ENCODE results near the gene SHISA9.

SHISA9 gene

GRCh38 chr16:13134836-13135235 lies 233.4 kb downstream of the SHISA9 start:
- DNase-seq, result no peak

DNA sequence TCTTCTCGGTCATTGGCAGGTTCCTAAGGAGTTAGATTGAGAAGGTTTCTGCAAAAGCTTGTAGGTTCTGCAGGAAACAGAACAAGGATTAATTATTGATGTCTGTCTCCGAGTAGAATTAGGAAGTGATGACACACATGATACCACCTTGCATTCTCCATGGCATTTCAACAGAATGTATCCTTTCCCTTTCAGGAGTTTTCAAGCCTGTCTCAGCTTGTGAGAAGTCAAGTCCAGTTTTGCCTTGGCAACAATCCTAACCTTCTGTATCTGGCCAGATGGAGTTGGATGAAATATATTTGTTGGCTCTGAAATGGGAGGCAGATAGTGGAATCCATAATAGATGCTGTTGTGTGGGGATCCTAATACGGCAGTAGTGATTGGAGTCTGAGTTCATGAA lies 235.5 kb downstream of the SHISA9 start:
- no peak for DNase-seq

DNA sequence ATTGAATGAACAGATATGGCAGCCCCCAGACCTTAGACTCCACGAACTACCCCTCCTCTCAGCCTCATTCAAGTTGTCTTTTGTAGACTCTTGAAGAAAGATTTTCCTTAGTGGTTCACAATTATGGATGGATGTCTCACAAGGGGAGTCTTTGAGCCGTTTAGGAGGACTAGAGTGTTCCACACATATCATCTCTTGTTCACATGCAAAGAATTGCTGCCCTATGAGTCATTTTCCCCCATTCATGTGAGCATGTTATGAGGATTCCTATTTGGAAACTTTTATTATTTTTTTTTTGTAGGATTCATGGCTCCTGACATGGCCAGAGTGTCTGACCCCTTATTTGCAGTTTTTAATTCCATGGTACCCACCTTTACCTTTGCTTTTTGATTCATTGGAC lies 237.1 kb downstream of the SHISA9 start:
- no peak for DNase-seq

DNA sequence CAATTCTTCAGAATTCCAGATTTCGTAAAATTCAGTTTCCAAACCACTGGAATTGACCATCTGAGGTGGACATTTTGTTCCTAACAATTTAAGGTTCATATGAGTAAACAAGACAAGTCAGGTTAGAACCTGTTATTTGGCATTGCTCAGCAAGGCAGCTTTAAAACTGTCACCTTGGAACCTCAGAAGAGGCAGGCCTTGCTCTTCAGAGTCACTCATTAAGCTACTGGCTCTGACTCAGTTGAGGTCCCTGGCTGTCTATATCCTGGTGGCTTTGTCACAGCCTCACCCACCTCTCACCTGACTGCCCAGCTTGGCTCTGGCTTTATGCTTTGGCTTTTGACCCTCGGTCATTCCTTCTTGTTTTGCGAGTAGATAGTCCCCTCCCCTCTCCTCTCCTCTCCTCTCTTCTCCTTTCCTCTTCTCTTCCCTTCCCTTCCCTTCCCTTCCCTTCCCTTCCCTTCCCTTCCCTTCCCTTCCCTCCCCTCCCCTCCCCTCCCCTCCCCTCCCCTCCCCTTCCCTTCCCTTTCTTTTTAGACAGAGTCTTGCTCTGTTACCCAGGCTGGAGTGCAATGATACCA lies 238.4 kb downstream of the SHISA9 start:
- DNase-seq, result no peak

DNA sequence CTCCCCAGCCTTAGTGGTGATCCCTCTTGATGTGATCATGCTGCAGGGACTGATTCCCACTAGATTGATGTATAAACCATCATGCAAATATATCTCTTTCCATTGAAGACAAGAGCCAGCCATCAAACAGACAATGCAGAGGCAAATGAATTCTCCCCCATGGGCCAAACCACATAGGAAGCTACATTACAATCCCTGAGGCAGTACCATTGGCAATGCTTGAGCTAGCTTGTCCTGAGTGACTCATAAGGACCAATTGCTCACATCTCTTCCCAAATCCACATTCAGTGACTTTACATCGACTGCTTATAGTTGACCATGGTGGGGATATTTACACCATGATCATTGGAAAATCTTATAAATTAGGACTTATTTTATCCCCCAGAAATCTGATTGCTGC lies 242.2 kb downstream of the SHISA9 start:
- DNase-seq, result no peak

GRCh38 chr16:13146829-13147228 lies 245.4 kb downstream of the SHISA9 start:
- DNase-seq, result no peak

DNA sequence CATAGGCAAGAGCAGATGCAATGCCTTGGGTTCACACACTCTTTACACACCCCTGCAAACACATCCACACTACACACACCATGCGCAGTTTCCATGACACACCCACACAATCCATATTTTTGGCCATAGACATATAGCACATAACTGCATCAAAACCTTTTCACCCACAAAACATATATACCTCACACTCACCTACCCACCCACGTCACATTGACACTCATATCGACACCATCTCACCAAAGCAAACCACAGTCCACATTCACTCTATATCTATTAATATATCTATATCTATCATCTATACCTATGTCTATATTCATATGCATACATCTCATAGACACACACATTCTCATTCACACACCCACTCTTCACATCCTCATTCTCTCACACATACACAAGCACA lies 246.9 kb downstream of the SHISA9 start:
- DNase-seq, result no peak

DNA sequence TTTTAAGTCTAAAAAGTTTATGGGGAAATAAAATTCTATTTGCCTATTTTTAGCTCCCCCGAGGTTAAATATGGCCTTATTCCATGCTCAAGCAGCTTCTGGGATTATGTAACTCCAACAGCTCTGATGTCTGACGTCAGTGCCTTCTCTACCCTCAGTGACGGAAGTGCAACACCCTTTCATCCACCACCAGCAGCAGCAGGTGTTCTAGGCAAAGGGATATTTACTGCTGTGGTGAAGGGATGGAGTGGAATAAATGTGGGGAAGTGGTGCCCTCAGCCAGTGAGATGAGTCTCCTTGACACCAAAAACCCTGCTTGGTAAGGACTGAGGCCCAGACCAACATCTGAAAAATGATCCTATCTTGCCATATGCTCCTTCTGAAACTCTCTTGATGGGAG lies 247.4 kb downstream of the SHISA9 start:
- peak; percentile 10 for DNase-seq

DNA sequence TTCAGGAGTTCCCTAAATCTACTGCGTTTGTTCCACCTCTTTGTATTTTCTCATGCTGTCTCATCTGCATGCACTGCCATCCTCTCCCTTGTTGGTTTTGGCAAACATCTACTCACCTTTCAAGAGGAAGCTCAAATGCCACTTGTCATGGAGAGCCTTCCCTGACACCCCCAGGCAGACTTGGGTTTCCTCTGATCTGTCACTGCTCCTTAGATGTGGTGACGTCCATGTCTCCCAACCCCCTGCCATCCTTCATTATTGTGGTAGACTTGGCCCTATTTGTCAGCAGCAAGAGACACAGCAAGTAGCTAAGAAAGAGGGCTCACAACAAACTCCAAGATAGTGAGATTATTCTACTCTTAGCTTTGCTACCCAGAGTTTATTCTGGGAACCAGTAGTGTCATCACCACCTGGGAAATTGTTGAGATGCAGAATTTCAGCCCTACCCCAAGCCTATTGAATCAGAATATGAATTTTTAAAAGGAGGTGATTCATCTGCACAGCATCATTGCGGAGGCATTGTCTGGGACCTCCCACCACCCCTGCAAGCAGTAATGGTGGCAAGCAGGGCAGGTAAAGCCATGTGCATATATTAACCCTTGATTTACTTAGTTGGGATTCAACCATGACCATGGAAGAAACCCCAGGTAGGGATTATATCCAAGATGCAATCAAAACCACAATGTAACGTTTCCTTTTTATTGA lies 248.9 kb downstream of the SHISA9 start:
- no peak for DNase-seq

- DNase-seq, result no peak
Measured at GRCh38 chr16:13153696-13154095, 252.3 kb downstream of the SHISA9 start.

DNA sequence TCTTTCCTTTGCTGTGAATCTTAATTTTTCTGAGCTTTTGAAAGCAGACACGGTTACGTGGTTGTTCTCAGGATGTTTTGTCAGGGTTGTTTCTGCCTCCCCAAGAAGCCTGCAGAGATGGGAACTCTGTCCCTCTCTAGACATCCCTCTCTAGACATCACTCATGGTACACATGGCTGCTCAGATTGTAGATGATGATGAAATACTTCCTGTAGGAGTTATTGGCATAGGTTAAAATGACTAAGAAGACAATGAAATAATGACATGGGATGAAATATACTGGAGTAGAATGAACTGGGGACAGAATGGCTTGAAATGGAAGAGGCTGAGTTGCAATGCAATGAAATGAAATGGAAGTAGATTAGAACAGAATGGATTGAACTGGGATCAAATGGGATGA lies 253.4 kb downstream of the SHISA9 start:
- no peak for DNase-seq

- DNase-seq, result no peak
Measured at GRCh38 chr16:13155377-13155776, 254.0 kb downstream of the SHISA9 start.

DNA sequence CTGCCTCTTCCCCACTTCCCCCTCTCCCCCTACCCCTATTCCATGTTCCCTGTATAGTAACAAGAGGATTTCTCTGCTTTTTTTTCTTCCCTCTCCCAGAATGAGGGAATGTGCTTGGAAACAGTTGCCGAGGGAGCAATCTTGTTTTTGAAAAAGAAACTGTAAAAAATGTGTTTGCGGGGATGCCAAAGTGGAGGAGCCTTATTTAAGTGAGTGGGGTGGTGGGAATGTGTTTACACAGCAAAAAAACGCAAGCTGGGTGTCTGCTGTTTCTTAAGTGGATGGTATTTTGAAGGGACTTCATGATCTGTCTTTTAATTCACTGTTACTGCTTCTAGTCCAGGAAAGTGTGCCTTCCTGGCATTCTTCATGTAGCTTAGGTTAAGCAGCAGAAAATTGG lies 254.4 kb downstream of the SHISA9 start:
- DNase-seq, result no peak

DNA sequence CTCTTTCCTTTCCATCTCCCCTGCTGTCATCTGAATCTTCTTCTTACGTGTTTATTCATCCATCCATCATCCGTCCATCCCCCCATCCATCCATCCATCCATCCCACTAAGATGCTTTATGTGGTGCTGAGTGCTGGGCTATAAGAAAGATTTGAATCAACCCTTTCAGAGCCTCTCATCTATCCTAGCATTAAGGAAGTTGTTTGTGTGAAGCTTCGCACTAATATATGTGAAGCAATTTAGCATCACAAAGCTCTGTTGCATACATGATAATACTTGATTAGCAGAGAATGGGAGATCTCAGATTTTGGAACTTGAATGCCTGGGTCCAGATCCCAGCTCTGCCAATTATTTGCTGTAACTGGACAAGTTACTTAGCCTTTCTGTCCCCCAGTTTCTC lies 255.7 kb downstream of the SHISA9 start:
- no peak for DNase-seq

GRCh38 chr16:13158427-13158826 lies 257.0 kb downstream of the SHISA9 start:
- DNase-seq, result no peak

DNA sequence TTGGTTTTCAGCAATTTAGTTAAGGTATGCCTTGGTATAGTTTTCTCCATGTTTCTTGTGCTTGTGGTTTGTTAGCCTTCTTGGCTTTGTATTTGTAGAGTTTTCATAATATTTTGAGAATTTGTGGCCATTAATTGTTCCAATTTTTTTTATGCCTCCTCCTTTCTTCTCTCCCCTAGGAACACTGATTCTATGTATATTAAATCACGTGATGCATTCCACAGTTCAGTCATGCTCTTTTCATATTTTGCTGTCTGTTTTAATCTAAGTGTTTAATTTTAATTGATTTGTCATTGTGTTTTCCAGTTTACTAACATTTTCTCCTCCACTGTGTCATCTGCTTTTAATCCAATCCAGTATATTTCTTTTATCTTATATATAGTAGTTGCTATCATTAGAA lies 263.6 kb downstream of the SHISA9 start:
- DNase-seq, result no peak

GRCh38 chr16:13168091-13168572 lies 266.7 kb downstream of the SHISA9 start:
- no peak for DNase-seq

DNA sequence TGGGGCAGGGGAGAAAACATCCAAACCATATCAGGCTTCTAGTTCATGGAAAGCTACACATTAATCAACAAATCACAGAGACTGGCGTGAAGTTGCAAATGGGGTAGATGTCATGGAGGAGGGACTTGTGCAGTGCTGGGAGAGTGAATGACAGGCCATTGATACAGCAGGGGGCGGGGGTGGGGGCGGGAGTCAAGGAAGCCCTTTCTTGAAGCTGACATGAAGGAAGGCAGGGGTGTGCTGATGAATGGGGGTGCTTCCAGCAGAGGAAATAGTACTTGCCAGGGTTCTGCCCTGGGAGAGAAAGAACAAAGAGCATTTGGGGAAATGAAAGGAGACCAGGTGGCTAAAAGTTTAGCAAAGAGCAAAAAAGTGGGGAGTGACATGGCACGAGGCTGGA lies 269.9 kb downstream of the SHISA9 start:
- no peak for DNase-seq

DNA sequence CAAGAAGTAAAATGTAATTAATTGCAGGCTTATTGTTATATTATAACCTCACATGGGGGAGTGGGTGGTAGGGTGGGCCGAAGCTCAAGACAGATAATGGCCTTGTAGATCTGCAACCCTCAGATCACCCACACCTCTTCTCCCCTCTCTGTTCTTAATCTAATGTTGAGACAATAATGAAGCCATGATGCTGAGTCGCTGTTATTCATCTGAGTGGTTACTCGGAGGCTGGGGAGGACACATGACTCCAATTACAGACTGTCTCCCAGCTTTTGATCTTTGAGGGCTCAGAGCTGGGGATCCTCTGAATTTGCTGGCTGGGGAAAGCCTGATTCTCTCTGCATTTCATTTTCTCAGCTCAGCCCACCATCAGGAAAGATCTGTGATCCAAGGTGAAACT lies 275.3 kb downstream of the SHISA9 start:
- no peak for DNase-seq

- DNase-seq, result no peak
Measured at GRCh38 chr16:13178318-13178717, 276.9 kb downstream of the SHISA9 start.

DNA sequence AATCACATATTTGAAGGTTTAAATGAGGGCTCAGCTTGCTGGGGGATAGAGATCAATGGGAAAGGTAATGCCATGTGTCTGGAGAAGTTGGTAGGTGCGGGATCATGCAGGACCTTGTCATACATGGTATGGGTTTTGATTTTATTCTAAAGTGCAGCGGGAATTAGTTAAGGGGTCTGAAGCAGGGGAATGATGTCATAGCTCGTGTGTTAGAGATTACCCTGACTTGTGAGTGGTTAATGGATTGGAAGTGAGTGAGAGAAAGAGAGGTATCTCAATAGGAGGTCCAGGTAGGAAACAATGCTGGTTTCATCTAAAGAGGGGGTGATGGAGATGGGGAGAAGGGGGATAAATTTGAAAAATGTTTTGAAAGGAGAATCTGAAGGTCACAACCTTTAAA lies 280.0 kb downstream of the SHISA9 start:
- no peak for DNase-seq

DNA sequence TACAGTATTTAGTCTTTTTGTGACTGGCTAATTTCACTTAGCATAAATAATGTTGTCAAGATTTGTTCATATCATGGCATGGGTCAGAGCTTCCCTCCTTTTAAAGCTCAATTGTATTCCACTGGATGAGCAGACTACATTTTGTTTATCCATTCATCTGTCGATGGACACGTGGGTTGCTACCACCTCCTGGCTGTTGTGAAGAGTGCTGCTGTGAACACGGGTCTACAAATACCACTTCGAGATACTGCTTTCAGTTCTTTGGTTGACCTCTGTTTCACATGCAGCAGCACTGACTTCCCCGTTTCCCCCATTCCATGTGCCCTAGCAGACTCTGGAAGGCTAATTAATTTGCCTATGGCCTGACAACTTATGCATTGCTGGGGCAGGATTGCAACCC lies 285.4 kb downstream of the SHISA9 start:
- no peak for DNase-seq

DNA sequence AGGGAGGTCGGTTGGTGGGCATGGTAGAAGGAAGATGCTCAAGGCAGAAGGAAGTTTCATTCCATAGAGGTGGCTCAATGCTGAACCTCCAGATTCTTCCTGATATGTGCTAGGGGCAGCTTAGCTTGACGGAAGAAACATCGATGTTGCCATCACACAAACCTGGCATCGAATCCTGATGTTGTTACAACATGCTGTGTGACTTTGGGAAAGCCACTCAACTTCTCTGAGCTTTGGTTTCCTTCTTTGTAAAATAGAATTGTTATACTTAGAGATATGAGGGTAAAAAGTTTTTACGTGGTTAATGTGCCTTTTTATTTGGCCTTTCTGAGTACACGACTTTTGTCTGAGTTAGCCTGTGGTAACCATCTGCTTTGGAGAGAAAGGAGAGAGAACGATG lies 287.9 kb downstream of the SHISA9 start:
- DNase-seq, result no peak

GRCh38 chr16:13193721-13194120 lies 292.3 kb downstream of the SHISA9 start:
- DNase-seq, result no peak

DNA sequence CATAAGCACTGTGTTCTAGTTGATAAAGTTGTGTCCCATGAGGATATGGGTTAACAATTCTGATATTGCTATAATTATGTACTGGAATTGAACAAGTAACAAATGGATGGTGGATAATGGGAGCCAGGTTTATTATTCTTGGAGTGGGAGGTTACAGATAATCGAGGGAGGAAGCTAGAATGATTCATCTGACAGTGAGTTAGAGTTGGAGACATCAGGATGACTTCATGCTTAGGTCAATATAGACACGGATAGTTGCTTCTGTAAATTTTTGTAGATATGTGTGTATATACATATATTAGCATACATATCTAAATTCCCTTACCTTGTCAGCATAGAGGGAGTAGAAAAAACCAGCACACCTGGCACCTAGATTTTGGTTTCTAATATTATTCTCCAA lies 293.4 kb downstream of the SHISA9 start:
- DNase-seq, result no peak
